H1 (cell line): ENCODE results near the gene NEB. TPM values are rescaled to one million over a fixed set of nuclear protein-coding genes. Genes with fewer than 3 reads are reported as not detected.

Source experiments
- KDM4A ChIP-seq: IDR thresholded peaks from one replicate; pipeline ENCODE4 v1.7.1; 2012; ENCODE audit warnings: low read depth, mild to moderate bottlenecking, moderate library complexity, low read length, inconsistent platforms; ENCODE audit not compliant: severe bottlenecking
- NRF1 ChIP-seq: IDR thresholded peaks from 2 replicates; pipeline ENCODE4 v1.6.1; 2011; ENCODE audit warnings: mild to moderate bottlenecking, low read depth, low read length, improper control_type of control experiment
- POLR2AphosphoS5 ChIP-seq: IDR thresholded peaks from 2 replicates; pipeline ENCODE4 v1.6.1; 2011; ENCODE audit warnings: low read depth, low read length
- polyA plus RNA-seq, 7 experiments: library from polyadenylated mRNA; depleted of rRNA in 3 of 7; stranded (reverse) in 5 of 7; unstranded in 2 of 7; fragments of >200 nt in 5 of 7; fragments of 200-250 nt in 2 of 7; gene quantifications; 1 replicate in 5 of 7; 2 replicates in 1 of 7; 4 replicates in 1 of 7; pipeline versions ENCODE4 v1.2.1 to v1.2.3, GENCODE V29; 2011 to 2013; ENCODE audit warnings: missing spikeins in 2 of 7, mixed read lengths in 2 of 7
- total RNA-seq: library from RNA; stranded (reverse); fragmentation: NEBNext Ultra II Directional; extraction: Animal tissue kit (Norgen Biotek cat#: 25700); gene quantifications from 2 replicates; pipeline ENCODE4 v1.2.1, GENCODE V29; 2021
- TF ChIP-seq, protein P1 (sequence below): fragments of 300-600 bp; sonication (generic); IDR thresholded peaks from 2 replicates; pipeline ENCODE4 v1.7.1; 2012; ENCODE audit warnings: low read length, moderate library complexity, mild to moderate bottlenecking, inconsistent platforms; ENCODE audit not compliant: insufficient replicate concordance

Gene NEB
- total and polyA plus RNA-seq, 2 of the 8 experiments (the other 6 are each of a cell fraction or from before 2014, with no cell fraction given), result 1.4 to 2.5 TPM

DNA sequence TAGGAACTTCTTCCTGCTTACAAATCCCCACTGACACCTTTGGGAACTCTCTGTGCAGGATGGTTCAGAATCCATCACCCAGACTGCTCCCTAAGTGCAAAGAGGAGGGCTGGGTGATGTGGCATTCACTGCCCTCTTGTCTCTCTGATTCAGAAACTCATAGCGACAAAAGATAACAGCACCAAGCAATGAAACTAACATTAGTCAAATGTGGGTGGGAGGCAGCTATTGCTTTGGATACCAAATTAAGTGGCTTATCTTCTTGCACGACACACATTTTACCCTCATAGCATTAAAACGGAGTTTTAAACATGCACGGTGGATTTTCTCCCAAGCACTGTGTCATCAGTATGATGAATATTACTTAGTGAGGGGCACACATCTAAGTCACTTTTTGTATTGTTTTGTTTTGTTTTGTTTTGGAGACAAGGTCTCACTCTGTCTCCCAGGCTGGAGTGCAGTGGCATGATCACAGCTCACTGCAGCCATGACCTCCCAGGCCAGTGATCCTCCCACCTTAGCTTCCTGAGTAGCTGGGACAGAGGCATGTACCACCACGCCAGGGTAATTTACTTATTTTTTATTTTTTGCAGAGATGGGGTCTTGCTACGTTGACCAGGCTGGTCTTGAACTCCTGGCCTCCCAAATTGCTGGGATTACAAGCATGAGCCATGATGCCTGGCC is 40.9 kb upstream of the NEB start (continued):
- TF ChIP-seq, protein P1, sequence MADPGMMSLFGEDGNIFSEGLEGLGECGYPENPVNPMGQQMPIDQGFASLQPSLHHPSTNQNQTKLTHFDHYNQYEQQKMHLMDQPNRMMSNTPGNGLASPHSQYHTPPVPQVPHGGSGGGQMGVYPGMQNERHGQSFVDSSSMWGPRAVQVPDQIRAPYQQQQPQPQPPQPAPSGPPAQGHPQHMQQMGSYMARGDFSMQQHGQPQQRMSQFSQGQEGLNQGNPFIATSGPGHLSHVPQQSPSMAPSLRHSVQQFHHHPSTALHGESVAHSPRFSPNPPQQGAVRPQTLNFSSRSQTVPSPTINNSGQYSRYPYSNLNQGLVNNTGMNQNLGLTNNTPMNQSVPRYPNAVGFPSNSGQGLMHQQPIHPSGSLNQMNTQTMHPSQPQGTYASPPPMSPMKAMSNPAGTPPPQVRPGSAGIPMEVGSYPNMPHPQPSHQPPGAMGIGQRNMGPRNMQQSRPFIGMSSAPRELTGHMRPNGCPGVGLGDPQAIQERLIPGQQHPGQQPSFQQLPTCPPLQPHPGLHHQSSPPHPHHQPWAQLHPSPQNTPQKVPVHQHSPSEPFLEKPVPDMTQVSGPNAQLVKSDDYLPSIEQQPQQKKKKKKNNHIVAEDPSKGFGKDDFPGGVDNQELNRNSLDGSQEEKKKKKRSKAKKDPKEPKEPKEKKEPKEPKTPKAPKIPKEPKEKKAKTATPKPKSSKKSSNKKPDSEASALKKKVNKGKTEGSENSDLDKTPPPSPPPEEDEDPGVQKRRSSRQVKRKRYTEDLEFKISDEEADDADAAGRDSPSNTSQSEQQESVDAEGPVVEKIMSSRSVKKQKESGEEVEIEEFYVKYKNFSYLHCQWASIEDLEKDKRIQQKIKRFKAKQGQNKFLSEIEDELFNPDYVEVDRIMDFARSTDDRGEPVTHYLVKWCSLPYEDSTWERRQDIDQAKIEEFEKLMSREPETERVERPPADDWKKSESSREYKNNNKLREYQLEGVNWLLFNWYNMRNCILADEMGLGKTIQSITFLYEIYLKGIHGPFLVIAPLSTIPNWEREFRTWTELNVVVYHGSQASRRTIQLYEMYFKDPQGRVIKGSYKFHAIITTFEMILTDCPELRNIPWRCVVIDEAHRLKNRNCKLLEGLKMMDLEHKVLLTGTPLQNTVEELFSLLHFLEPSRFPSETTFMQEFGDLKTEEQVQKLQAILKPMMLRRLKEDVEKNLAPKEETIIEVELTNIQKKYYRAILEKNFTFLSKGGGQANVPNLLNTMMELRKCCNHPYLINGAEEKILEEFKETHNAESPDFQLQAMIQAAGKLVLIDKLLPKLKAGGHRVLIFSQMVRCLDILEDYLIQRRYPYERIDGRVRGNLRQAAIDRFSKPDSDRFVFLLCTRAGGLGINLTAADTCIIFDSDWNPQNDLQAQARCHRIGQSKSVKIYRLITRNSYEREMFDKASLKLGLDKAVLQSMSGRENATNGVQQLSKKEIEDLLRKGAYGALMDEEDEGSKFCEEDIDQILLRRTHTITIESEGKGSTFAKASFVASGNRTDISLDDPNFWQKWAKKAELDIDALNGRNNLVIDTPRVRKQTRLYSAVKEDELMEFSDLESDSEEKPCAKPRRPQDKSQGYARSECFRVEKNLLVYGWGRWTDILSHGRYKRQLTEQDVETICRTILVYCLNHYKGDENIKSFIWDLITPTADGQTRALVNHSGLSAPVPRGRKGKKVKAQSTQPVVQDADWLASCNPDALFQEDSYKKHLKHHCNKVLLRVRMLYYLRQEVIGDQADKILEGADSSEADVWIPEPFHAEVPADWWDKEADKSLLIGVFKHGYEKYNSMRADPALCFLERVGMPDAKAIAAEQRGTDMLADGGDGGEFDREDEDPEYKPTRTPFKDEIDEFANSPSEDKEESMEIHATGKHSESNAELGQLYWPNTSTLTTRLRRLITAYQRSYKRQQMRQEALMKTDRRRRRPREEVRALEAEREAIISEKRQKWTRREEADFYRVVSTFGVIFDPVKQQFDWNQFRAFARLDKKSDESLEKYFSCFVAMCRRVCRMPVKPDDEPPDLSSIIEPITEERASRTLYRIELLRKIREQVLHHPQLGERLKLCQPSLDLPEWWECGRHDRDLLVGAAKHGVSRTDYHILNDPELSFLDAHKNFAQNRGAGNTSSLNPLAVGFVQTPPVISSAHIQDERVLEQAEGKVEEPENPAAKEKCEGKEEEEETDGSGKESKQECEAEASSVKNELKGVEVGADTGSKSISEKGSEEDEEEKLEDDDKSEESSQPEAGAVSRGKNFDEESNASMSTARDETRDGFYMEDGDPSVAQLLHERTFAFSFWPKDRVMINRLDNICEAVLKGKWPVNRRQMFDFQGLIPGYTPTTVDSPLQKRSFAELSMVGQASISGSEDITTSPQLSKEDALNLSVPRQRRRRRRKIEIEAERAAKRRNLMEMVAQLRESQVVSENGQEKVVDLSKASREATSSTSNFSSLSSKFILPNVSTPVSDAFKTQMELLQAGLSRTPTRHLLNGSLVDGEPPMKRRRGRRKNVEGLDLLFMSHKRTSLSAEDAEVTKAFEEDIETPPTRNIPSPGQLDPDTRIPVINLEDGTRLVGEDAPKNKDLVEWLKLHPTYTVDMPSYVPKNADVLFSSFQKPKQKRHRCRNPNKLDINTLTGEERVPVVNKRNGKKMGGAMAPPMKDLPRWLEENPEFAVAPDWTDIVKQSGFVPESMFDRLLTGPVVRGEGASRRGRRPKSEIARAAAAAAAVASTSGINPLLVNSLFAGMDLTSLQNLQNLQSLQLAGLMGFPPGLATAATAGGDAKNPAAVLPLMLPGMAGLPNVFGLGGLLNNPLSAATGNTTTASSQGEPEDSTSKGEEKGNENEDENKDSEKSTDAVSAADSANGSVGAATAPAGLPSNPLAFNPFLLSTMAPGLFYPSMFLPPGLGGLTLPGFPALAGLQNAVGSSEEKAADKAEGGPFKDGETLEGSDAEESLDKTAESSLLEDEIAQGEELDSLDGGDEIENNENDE, result no peak
- no peak for TF ChIP-seq POLR2AphosphoS5
- no peak for TF ChIP-seq NRF1
- TF ChIP-seq KDM4A, result no peak
